Activated CD8-positive, alpha-beta T cell treated with anti-CD3 and anti-CD28 coated beads for 36 hours (primary cell): ENCODE measurements around the gene VCL. TPM values are rescaled to one million over a fixed set of nuclear protein-coding genes. Genes with fewer than 3 reads are reported as not detected.

Experiments
- ATAC-seq: fragments of 200-7000 bp; cut with Tn5 transposase; one replicate; pipeline ENCODE4 v1.10.0; 2021; ENCODE audit warnings: mild to moderate bottlenecking, moderate library complexity
- CTCF ChIA-PET: fragments of 350-600 bp; sonication (Branson Sonifier 250); formaldehyde crosslinking; loops from one replicate; lab custom pipeline; 2021; ENCODE audit warnings: antibody characterized with exemption; lab: Charles Lee
- POLR2A ChIA-PET: fragments of 350-600 bp; sonication (Branson Sonifier 250); formaldehyde crosslinking; loops from one replicate; lab custom pipeline; 2021; ENCODE audit warnings: antibody characterized with exemption; lab: Charles Lee
- DNase-seq: peaks from one replicate; pipeline ENCODE4 v3.0.0-alpha.2; 2020
- H3K27ac Mint-ChIP-seq: one replicate; pipeline ENCODE4 v1.8.0; 2021; ENCODE audit warnings: mild to moderate bottlenecking, mixed read lengths
- H3K27me3 Mint-ChIP-seq: one replicate; pipeline ENCODE4 v1.8.0; 2021; ENCODE audit warnings: mixed read lengths
- H3K36me3 Mint-ChIP-seq: one replicate; pipeline ENCODE4 v1.8.0; 2021; ENCODE audit warnings: low read depth, mixed read lengths
- H3K4me1 Mint-ChIP-seq: one replicate; pipeline ENCODE4 v1.8.0; 2021; ENCODE audit warnings: low read depth, mixed read lengths
- H3K4me3 Mint-ChIP-seq: one replicate; pipeline ENCODE4 v1.8.0; 2021; ENCODE audit warnings: mild to moderate bottlenecking, moderate library complexity, mixed read lengths
- H3K9me3 Mint-ChIP-seq: one replicate; pipeline ENCODE4 v1.8.0; 2021; ENCODE audit warnings: mixed read lengths
- CTCF ChIP-seq: fragments of 200-600 bp; IDR thresholded peaks from one replicate; pipeline ENCODE4 v1.8.0; 2022; ENCODE audit warnings: antibody characterized with exemption, mild to moderate bottlenecking
- intact Hi-C: fragments of 100-400 bp; cut with micrococcal nuclease; formaldehyde crosslinking; loops from one replicate; pipeline ENCODE4 v1.10.0; 2022
- total RNA-seq, 2 experiments: library from RNA; stranded (reverse); gene quantifications; one replicate each; pipeline ENCODE4 v1.2.3, GENCODE V29; 2021

The VCL gene
- total RNA-seq, 2 experiments from 2014 or later = 16.9 to 17.7 TPM

GRCh38 chr10:73967022-73967429, 30.9 kb upstream of the VCL start:
- Mint-ChIP-seq H3K9me3 (no peaks in the 10 kb centered on the region), H3K4me3 (no peak overlapping the region), H3K27me3 (no peaks in the 10 kb centered on the region), H3K4me1 (peaks cover 4% of the 10 kb centered on the region), H3K27ac (no peak overlapping the region), H3K36me3 (no peaks in the 10 kb centered on the region)
- ChIA-PET CTCF (interaction anchor here (1.6 kb wide), 1 partner anchor 10 kb away, joined by 5 read pairs; no protein-coding TSS in a partner anchor), POLR2A (interaction anchor here (0.7 kb wide), 1 partner anchor 8 kb away, joined by 4 read pairs; no protein-coding TSS in a partner anchor)
- no peak for TF ChIP-seq CTCF
- intact Hi-C loops = no loop called here
- ATAC-seq = no peak
- no peak for DNase-seq

- no peak for ATAC-seq
- Mint-ChIP-seq H3K27ac (no peak overlapping the region), H3K4me3 (no peak overlapping the region), H3K36me3 (no peaks in the 10 kb centered on the region), H3K27me3 (no peaks in the 10 kb centered on the region), H3K4me1 (peaks cover 4% of the 10 kb centered on the region), H3K9me3 (no peaks in the 10 kb centered on the region)
- intact Hi-C loops = no loop called here
- DNase-seq = no peak
- TF ChIP-seq CTCF = no peak
- ChIA-PET POLR2A (no interaction called here), CTCF (interaction anchor here (0.8 to 2.1 kb wide), 5 partner anchors 14 to 114 kb away, joined by 3 to 7 read pairs (median 3); no protein-coding TSS in a partner anchor)
Observed at GRCh38 chr10:73967544-73967943, 30.4 kb upstream of the VCL start.

DNA sequence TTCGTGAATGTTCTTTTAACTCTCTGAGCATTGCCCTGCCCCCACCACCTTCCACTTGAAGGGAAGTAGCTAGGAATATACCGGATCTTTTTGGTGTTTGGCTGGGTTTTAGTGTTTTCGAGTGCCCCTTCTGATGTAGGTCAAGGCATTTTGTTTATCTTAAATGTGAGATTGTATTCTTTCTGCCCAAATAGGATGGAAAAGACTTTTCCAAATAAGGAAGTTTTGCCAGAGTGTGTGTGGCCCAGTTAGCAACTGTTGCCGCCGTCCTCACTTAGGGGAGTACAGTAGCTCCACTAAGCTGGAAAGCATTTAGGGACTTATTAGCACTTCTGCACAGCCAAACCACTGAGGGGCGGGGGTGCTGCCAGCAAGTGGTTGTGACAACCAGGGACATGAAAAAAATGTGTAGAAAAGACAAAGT, 29.8 kb upstream of the VCL start:
- POLR2A ChIA-PET = no interaction called here
- CTCF ChIA-PET = interaction anchor here (0.8 to 2.1 kb wide), 5 partner anchors 13 to 113 kb away, joined by 3 to 7 read pairs (median 3); no protein-coding TSS in a partner anchor
- intact Hi-C loops = no loop called here
- no peak for TF ChIP-seq CTCF
- Mint-ChIP-seq H3K27me3 (no peaks in the 10 kb centered on the region), H3K36me3 (no peaks in the 10 kb centered on the region), H3K9me3 (no peaks in the 10 kb centered on the region), H3K4me3 (no peak overlapping the region), H3K4me1 (peaks cover 4% of the 10 kb centered on the region), H3K27ac (no peak overlapping the region)
- DNase-seq (no peak), ATAC-seq (no peak)

GRCh38 chr10:73969224-73969841, 28.6 kb upstream of the VCL start:
- DNase-seq (no peak), ATAC-seq (no peak)
- Mint-ChIP-seq H3K4me1 (peaks cover 12% of the 10 kb centered on the region), H3K36me3 (no peaks in the 10 kb centered on the region), H3K4me3 (no peak overlapping the region), H3K27me3 (no peaks in the 10 kb centered on the region), H3K9me3 (no peaks in the 10 kb centered on the region), H3K27ac (no peak overlapping the region)
- POLR2A ChIA-PET = no interaction called here
- CTCF ChIA-PET = interaction anchor here (2.1 kb wide), 1 partner anchor 29 kb away, joined by 7 read pairs; no protein-coding TSS in a partner anchor
- no peak for TF ChIP-seq CTCF
- intact Hi-C loops = no loop called here

GRCh38 chr10:73970845-73971244, 27.1 kb upstream of the VCL start:
- no peak for TF ChIP-seq CTCF
- peaks cover 5% of the 10 kb centered on the region for H3K9me3 Mint-ChIP-seq
- no peaks in the 10 kb centered on the region for H3K36me3 Mint-ChIP-seq
- peaks cover 16% of the 10 kb centered on the region for H3K4me1 Mint-ChIP-seq
- H3K27me3 Mint-ChIP-seq = no peaks in the 10 kb centered on the region
- intact Hi-C loops = no loop called here
- ChIA-PET CTCF (interaction anchor here (1.1 to 2.3 kb wide), 3 partner anchors 28 to 85 kb away, joined by 3 to 7 read pairs (median 4); no protein-coding TSS in a partner anchor), POLR2A (no interaction called here)
- no peak overlapping the region for H3K27ac Mint-ChIP-seq
- DNase-seq (no peak), ATAC-seq (no peak)
- no peak overlapping the region for H3K4me3 Mint-ChIP-seq
